Activated T-helper 1 cell treated with anti-CD3 and anti-CD28 coated beads, Interleukin-2, amount 50 U/mL, for 16 hours (primary cell): ENCODE results near the gene FXYD4.

Source experiments
- DNase-seq, 2 donors: peaks; one replicate each; pipeline ENCODE4 v3.0.0-alpha.2; 2020; ENCODE audit warnings: low read depth in 1 of 2, low spot score in 1 of 2

The FXYD4 gene

DNA sequence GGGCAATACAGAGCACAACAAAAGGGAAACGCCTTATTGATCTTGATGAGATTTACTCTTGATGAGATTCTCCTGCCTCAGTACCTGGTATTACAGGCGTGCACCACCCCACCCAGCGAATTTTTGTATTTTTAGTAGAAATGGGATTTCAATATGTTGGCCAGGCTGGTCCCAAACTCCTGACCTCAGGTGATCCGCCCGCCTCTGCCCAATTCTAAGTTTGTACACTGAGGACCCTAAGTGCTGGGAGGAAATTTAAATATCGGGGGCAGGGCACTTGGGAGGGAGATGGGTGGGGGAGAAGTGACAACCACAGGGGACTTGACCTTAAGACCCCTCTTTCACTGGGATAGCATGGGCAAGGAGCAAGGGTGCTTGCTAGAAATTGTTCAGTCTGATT is 23.4 kb downstream of the FXYD4 start:
- no peak for DNase-seq

DNA sequence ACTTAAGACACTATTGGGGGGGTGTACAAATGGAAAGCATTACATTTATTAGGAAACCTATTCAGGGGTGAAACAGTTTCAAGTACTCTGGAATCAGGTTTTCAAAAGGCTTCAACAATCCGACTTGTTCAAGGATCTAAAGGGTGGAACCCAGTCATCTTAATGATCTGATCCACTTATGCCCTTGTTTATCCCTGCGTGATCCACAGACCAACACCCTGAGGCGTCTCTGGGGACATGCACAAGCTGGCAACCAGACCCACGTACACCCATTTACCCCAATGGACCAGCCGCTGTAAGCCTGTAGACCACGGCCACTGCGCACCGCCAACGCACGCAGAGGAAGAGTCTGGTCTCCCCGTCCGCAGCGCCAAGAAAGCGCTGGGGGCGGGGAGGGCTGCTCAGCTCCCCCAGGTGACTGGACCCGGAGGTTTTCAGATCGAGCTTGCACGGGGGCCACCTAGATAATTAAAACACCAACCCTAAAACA is 24.2 kb downstream of the FXYD4 start:
- DNase-seq, result peak in 1 of 2 donors; percentile 17

DNA sequence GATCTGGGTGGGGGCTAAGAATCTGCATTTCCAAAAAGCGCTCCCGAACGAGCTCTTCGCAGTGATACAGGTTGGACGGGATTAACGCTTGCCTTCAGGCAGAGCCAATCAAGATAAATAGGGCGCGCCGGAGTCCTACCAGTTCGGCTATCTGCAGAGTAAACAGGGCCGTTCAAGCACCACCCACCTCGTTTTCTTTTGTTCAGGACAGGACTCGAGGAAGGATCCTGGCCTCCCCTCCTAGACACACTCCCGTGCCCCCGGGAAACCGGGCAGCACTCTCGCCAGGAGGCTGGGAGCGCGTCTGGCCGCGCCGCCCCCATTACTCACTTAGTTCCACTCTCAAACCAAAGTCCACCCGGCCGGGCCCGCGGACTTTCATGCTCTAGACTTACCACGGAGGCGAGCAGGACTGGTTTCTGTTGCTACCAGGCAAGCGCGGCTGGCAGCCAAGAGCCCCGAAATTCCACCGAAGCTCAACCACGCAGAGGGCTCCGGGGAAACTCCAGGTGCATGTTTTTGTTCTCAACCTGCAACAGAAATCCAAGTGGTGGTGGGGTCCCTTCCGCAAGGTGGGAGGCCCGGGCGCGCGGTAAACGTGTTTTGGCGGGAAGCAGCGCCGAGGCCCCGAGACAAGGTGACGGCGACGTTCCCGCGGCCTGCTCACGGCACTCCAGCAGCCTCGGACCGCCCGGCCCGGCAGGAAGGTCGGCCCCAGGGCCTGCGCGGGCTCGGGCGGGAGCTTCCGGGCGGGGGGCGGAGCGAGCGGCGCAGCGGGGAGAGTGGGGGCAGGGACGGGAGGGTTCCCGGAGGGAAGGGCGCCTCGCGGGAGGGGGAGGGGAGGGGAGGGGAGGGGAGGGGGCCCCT is 24.9 kb downstream of the FXYD4 start:
- peak; percentile 40 to 56 for DNase-seq

DNA sequence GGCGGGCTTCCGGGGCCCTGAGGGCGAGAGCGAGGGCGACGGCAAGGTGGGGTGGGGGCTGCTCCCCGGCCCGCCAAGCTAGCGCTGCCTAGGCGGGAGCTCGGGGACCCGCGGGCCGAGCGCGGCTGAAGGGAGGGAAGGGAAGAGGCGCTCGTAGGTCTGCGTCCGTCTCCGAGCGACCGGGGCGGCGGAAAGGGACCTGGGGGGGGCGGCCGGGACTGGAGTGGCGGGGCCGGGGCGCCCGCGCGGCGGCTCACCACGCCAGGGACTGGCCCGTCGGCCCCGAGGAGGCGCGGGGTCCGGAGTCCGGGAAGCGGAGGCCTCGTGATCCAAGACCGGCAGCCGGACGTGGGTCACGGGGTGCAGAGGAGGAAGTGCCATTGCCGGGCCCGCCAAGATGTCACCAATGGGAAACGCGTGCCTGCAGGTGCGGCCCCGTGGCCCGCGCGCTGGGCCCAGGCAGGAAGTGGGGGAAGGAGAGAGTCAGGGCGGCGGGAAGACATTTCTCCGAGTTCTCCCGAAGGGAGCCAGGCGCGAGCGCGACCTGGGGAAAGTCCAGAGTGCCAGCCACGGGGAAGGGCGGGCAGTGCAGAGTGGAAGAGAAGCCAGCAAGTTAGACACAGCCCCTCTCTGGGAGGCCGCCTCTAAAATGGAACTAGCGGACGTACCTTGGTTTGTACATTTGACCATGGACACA is 25.6 kb downstream of the FXYD4 start:
- peak; percentile 46 to 66 for DNase-seq

DNA sequence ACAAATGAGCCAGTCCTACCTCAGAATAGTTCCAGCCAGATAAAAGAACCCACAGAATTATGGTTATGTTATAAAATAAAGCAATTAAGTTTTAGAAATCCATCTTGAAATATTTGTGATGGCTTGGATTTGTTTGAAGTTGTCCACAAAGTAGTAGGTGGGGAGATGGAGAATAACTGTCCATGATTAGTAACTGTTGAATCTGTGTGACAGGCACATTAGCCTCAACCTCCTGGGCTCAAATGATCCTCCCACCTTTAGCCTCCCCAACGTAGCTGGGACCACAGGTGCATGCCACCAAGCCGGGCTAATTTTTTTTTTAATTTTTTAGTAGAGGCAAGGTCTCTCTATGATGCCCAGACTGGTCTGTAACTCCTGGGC is 27.5 kb downstream of the FXYD4 start:
- no peak for DNase-seq

DNA sequence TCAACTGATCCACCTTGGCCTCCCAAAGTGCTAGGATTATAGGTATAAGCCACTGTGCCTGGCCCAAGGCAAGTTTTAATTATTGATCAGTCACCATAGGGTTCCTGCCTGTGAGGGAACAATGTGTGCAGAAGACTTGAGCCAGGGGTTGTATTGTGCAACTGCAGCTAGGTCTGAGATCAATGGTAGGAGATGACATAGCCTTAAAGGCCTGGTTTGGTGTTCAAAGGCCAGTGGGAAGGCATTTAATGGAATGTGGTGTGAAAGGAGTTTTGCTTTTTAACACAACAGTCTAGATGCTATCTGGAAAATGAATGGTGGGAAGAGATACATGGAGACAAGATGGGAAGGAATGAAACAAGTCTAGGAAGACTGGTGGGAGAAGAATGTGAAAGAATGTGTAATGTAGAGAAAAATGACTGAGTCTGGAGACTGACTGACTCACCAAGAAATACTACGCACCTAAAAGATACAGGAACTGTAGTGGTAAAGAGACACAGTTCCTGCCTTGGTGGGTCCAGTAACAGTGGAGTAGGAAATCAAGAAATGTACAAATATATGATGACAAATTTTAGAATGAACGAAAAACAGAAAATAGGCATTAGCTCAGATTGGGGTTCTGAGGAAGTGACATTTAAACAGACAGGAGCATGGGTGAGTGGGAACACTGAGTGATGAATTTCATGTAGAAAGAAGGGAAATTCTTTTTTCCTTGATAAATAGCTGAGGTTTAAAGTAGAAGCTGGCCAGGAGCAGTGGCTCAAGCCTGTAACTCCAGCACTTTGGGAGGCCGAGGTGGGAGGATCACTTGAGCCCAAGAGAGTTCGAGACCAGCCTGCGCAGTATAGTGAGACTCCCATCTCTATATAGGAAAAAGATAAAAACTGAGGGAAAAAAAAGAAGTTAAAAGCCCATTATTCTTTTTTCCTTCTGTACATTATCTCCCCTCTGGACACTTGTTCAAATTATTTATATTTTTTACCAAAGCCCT is 28.2 kb downstream of the FXYD4 start:
- no peak for DNase-seq

DNA sequence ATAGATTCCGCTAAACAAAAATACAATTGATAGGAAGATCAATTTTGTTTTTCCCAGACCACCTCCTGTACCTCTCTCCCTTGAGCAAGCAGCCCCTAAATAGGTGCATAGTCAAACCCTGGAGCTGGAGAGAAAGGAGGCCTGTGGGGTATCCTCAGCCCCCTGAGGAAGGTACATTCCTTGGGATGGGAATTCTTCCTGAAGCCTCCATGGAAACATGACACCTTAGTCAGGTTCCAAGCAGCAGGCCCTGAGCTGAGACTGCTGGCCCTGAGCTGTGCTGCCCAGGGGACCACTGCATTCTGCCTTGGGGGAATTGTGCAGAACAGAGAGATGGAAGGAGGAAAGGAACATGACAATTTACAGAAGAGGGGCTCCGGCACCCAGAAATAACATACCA is 30.2 kb downstream of the FXYD4 start:
- DNase-seq, result no peak

DNA sequence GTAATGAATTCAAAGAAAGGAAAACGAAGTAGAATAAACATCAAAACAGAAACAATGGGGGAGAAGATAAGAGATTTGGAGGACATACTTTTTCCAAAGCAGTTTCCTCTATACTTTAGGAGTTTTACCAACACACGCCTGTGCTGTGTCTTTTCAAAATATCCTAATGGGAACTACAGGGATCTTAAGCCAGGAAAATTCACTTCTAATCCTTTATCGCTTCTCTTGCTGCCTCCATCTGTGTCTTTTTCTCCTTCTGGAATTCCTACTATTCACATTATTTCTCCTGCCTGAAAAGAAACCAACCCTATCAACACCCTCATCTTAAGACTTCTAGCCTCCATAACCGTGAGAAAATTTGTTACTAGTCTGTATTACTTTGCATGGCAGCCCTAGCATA is 30.7 kb downstream of the FXYD4 start:
- no peak for DNase-seq

DNA sequence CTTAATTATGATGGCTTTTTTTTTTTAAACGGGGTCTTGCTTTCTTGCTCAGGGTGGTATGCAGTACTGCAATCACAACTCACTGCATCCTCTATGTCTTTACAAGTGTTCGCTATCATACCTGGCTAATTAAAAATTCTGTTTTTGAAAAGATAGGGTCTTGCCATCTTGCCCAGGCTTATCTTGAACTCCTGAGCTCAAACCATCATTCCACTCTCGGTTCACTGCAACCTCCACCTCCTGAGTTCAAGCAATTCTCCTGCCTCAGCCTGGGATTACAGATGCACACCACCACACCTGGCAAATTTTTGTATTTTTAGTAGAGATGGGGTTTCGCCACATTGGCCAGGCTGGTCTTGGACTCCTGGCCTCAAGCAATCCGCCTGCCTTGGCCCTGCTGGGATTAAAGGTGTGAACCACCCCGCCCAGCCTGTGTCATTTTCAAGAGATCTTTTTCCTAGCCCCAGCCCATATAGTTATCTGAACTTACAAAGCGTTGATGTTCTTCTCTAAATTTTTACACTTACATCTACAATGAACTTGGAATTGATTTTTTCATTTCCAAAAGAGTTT is 31.5 kb downstream of the FXYD4 start:
- DNase-seq, result no peak

DNA sequence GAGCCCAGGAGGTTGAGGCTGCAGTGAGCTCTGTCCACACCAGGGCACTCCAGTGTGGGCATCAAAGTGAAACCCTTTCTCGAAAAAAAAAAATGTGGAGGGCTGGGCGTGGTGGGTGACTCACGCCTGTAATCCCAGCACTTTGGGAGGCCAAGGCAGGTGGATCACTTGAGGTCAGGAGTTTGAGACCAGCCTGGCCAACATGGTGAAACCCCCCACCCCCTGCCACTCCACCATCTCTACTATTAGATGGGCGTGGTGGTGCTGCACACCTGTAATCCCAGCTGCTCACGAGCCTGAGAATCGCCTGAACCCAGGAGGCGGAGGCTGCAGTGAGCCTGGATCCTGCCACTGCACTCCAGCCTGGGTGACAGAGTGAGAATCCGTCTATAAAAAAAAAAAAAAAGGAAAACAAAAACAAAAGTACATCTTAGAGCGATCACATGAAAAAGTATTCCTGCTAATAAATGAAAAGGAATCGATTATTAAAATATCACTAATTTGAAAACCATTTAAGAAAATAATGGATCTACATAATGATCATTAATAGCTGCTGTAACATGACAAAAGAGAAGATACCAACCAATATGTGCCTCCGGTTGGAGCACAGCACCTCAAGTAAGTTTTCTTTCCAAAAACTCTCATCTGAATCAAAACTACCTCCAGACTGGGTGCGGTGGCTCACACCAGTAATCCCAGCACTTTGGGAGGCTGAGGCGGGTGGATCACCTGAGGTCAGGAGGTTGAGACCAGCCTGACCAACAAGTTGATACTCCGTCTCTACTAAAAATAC is 32.7 kb downstream of the FXYD4 start:
- no peak for DNase-seq

DNA sequence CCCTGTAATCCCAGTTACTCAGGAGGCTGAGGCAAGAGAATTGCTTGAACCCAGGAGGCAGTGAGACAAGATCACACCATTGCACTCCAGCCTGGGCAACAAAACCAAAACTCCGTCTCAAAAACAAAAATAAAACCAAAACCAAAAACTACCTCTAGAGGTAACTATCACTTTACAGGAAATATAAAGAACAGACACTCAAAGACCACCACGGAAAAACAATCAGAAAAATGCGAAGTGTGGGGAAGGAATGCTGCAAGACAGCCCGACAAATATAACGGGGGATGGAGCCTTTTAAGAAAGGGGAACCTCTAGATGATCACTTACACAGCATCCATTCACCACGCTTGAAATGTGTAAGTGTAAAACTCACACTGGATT is 33.3 kb downstream of the FXYD4 start:
- no peak for DNase-seq

DNA sequence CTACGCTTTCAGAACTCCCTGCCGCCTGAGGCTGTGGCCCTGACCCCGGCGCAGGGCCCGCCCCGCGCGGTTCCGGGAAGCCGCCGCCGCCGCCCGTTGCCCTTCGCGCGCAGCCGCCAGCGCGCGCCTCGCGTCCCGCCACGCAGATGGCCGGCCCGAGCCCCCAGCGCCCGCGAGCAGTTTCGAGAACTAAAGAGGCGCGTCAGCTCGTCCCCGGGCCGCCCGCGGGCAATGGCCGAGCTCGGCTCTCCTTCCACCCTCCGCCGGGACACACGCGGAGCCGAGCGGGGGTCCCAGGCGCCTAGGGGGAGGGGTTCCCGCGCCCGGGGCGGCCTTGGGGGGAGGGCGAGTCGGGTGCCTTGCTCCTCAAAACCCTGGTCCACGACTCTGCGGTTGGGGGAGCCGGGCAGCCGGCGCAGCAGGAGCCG is 35.7 kb downstream of the FXYD4 start:
- DNase-seq, result peak; percentile 17 to 50

DNA sequence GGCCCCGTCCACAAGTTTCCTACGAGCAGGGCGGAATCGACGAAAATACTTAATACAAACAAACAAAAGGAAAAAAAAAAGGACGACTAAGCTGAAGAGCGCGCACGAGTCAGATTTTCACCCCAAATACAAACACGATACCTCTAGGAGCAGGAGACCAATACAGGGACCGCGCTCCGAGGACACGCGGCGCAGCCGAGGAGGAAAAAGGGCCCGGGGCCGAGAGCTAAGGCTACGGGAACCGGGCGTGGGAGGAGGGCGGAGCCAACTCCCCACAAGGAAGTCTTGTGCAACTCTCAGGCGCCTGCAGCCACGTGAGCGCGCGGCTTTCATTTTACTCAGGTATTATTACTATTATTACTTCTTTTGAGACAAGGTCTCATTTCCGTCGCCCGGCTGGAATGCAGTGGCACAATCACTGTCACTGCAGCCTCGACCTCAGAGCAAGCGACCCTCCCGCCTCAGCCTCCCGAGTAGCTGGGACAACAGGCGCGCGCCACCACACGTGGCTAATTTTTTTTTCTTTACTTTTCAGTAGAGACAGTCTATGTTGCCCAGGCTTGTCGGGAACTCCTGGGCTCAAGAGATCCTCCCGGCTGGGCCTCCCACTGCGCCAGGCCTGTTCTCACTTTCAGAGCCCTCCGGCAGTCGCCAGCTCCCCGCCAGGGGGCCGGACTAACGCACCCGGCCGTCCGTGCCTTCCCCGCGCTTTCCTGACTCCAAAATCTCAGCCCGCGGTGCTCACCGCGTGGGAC is 36.3 kb downstream of the FXYD4 start:
- DNase-seq, result peak; percentile 43 to 81

DNA sequence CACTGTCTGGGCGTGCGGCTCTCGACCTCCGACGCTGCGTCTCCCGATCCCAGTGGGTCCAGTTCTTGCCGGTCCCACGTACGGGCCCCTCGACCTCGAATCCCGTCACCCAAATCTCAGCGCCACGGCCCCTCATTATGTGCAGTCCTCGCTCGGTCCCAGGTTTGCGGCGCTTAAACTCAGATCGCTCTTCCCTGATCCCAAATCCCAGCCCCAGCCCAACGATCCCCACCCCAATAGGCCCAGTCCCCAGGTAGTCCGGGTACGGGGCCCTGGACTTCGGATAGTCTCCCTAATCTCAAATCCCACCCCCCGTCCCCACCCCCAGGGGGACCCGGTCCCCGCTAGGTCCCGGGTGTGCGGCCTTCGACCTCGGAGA is 36.9 kb downstream of the FXYD4 start:
- DNase-seq, result no peak

DNA sequence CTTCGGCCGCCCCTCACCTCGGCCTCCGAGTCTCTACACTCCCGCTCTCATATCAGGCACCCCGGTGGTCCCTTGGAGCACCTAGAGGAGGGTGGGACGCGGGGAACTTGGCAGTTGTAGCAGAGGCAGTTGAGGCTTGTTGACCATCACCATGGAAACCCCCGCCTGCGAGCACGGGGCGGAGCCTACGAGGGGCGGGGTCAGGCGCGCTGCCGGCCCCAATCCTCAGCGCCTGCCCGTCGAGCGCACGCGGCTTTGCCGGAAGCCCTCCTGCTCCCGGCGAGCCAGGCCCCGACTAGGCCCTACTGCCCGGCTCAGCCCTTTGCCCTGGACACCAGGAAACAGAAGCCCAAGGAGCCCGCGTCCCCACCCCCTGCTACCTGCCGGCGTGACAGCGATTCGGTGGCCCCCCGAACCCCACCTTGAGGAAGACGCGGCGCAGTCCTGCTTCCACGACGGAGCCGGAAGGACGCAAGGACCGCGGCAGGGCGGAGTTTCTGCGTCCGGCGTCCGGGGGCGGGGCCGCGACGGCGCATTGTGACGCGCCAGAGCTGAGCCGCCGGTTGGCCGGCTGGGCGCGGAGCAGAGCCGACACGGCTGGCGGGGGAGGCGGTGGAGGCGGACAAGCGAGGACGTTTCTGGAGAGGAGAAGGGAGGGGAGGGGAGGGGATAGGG is 37.4 kb downstream of the FXYD4 start, which contains the start of gene HNRNPF:
TSS of gene HNRNPF (minus strand) at position 477 of the 675 bp plus-strand sequence. CDS start 21,302 bp downstream, outside the sequence.
- DNase-seq, result peak; percentile 82 to 90

DNA sequence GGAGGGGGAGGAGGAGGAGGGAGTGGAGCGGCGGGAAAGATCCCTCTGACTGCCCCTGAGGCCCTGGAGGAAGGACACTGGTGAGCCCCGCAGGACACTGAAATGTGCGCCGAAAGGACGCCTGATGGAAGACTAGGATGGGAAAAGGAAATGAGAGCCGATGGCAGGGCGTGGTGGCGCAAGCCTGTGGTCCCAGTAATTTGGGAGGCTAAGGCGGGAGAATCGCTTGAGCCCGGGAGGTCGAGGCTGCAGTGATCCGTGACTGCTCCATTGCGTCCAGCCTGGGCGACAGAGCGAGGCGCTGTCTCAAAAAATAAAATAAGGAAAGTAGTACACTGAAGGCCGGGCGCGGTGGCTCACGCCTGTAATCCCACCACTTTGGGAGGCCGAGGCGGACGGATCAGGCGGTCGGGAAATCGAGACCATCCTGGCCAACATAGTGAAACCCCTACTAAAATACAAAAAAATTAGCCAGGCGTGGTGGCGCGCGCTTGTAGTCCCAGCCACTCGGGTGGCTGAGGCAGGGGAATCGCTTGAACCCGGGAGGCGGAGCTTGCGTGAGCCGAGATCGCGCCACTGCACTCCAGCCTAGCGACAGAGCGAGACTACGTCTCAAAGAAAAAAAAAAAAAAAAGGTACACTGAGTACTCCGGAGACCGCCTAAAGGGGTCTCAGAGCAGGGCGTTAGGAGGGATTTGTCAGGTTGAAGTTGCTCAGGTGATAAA is 38.1 kb downstream of the FXYD4 start:
- DNase-seq, result peak; percentile 39 to 51

DNA sequence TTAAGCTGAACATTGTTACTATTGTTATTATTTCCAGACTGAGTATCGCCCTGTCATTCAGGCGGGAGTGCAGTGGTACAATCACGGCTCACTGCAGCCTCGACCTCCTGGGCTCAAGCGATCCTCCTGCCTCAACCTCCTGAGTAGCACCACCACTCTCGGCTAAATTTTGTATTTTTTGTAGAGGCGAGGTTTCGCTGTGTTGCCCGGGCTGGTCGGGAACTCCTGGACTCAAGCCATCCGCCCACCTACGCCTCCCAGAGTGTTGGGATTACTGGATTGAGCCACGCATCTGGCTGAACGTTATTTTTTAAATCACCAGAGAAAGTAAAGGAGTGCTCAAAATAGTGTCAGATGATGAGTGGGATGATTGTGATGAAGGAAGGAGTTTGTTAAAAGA is 38.9 kb downstream of the FXYD4 start:
- DNase-seq, result no peak

DNA sequence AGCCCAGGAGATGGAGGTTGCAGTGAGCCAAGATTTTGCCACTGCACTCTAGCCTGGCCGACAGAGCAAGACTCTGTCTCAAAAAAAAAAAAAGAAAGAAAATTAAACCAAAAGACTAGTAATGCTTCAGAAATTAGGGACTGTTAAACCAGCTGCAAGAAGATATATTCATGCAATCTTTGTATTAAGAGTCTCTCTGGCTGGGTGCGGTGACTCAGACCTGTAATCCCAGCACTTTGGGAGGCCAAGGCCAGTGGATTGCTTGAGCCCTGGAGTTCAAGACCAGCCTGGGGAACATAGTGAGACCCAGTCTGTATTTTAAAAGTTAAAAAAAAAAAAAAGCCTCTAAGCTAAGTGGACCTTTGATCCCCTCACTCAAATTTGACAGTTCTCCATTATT is 40.1 kb downstream of the FXYD4 start:
- DNase-seq, result no peak
